ENCODE results near the gene DNM1L. TPM values are rescaled to one million over a fixed set of nuclear protein-coding genes. Genes with fewer than 3 reads are reported as not detected.

Gene DNM1L
- total and polyA plus RNA-seq, 7 donors: 13.8 to 77.2 (median 67.3) TPM

- TF ChIP-seq POLR2A (IDR thresholded peaks at IDR 0.05): no peak
- TF ChIP-seq POLR2AphosphoS5 (IDR thresholded peaks at IDR 0.05): no peak
- no peak for TF ChIP-seq CTCF (IDR thresholded peaks at IDR 0.05)
- no peak for TF ChIP-seq EP300 (IDR thresholded peaks at IDR 0.05)
- peaks cover 0 to 3% (median 0%) of the 10 kb centered on the region in 3 donors for H3K27me3 ChIP-seq
- no peak overlapping the region for H3K27ac ChIP-seq
- H3K9me3 ChIP-seq: no peaks in the 10 kb centered on the region
- H3K4me3 ChIP-seq: no peak overlapping the region
- H3K36me3 ChIP-seq: no peaks in the 10 kb centered on the region
- WGBS, 2 donors: 24 to 34% methylated on average over 1 of the region's 1 CpG
- DNase-seq: no peak
- H3K4me1 ChIP-seq: peaks cover 0 to under 1% (median 0%) of the 10 kb centered on the region in 4 donors
- intact Hi-C loops (cut with DNase I): no loop called here
Measured at GRCh38 chr12:32761716-32762115, 82.6 kb downstream of the DNM1L start.

GRCh38 chr12:32765906-32766305 lies 86.8 kb downstream of the DNM1L start:
- intact Hi-C loops (cut with DNase I): no loop called here
- no peak overlapping the region for H3K27ac ChIP-seq
- 81 to 87% methylated on average over 4 of the region's 4 CpGs for WGBS, 2 donors
- no peaks in the 10 kb centered on the region for H3K9me3 ChIP-seq
- DNase-seq: no peak
- H3K4me1 ChIP-seq: no peaks in the 10 kb centered on the region
- H3K36me3 ChIP-seq: no peaks in the 10 kb centered on the region
- no peak overlapping the region for H3K4me3 ChIP-seq
- TF ChIP-seq EP300 (IDR thresholded peaks at IDR 0.05): no peak
- TF ChIP-seq POLR2A (IDR thresholded peaks at IDR 0.05): no peak
- TF ChIP-seq POLR2AphosphoS5 (IDR thresholded peaks at IDR 0.05): no peak
- TF ChIP-seq CTCF (IDR thresholded peaks at IDR 0.05): no peak
- peaks cover 0 to 6% (median 0%) of the 10 kb centered on the region in 3 donors for H3K27me3 ChIP-seq

GRCh38 chr12:32768518-32768917 lies 89.4 kb downstream of the DNM1L start:
- peaks cover 0 to 4% (median 0%) of the 10 kb centered on the region in 3 donors for H3K27me3 ChIP-seq
- no peak for DNase-seq
- intact Hi-C loops (cut with DNase I): no loop called here
- no peak overlapping the region for H3K27ac ChIP-seq
- H3K9me3 ChIP-seq: no peaks in the 10 kb centered on the region
- H3K4me3 ChIP-seq: no peak overlapping the region
- WGBS, 2 donors: 54 to 76% methylated on average over 4 of the region's 4 CpGs
- no peaks in the 10 kb centered on the region for H3K36me3 ChIP-seq
- TF ChIP-seq POLR2A (IDR thresholded peaks at IDR 0.05) (no peak), EP300 (IDR thresholded peaks at IDR 0.05) (no peak), POLR2AphosphoS5 (IDR thresholded peaks at IDR 0.05) (no peak), CTCF (IDR thresholded peaks at IDR 0.05) (no peak)
- H3K4me1 ChIP-seq: no peaks in the 10 kb centered on the region

- no peak for TF ChIP-seq POLR2A (IDR thresholded peaks at IDR 0.05)
- TF ChIP-seq POLR2AphosphoS5 (IDR thresholded peaks at IDR 0.05): no peak
- TF ChIP-seq CTCF (IDR thresholded peaks at IDR 0.05): no peak
- TF ChIP-seq EP300 (IDR thresholded peaks at IDR 0.05): no peak
- no peaks in the 10 kb centered on the region for H3K9me3 ChIP-seq
- intact Hi-C loops (cut with DNase I): no loop called here
- H3K4me3 ChIP-seq: no peak overlapping the region
- no peak for DNase-seq
- H3K36me3 ChIP-seq: no peaks in the 10 kb centered on the region
- 14 to 64% methylated on average over 1 of the region's 1 CpG for WGBS, 2 donors
- no peaks in the 10 kb centered on the region for H3K4me1 ChIP-seq
- no peak overlapping the region for H3K27ac ChIP-seq
- peaks cover 0 to 4% (median 0%) of the 10 kb centered on the region in 3 donors for H3K27me3 ChIP-seq
Measured at GRCh38 chr12:32770141-32770540, 91.0 kb downstream of the DNM1L start.

GRCh38 chr12:32773691-32774090 lies 94.6 kb downstream of the DNM1L start:
- no peak for TF ChIP-seq CTCF (IDR thresholded peaks at IDR 0.05)
- no peak for TF ChIP-seq POLR2AphosphoS5 (IDR thresholded peaks at IDR 0.05)
- no peak for TF ChIP-seq EP300 (IDR thresholded peaks at IDR 0.05)
- Histone ChIP-seq H3K9me3 (no peaks in the 10 kb centered on the region), H3K4me3 (no peak overlapping the region), H3K27ac (no peak overlapping the region), H3K36me3 (no peaks in the 10 kb centered on the region), H3K4me1 (no peaks in the 10 kb centered on the region), H3K27me3 (no peaks in the 10 kb centered on the region)
- DNase-seq: no peak
- intact Hi-C loops (cut with DNase I): no loop called here
- WGBS, 2 donors: 11 to 43% methylated on average over 6 of the region's 6 CpGs
